Spleen (tissue), 11 donors: ENCODE measurements around the gene YEATS2. TPM values are rescaled to one million over a fixed set of nuclear protein-coding genes. Genes with fewer than 3 reads are reported as not detected.

Experiments
- DNase-seq: peaks from one replicate; pipeline ENCODE4 v3.0.0-alpha.2; 2020
- H3K27ac ChIP-seq, 8 donors: fragments of 200-600 bp; sonication (generic) in 7 of 8; 1 replicate in 4 of 8; 2 replicates in 4 of 8; pipeline versions ENCODE4 v1.5.0 to v1.8.0; 2016 to 2021; ENCODE audit warnings: inconsistent platforms in 4 of 8, mild to moderate bottlenecking in 4 of 8, moderate library complexity in 1 of 8
- H3K27me3 ChIP-seq, 7 donors: fragments of 200-600 bp; sonication (generic) in 6 of 7; replicated peaks in 1 of 7; 1 replicate in 4 of 7; 2 replicates in 3 of 7; pipeline versions ENCODE4 v1.5.0 to v1.8.0; 2016 to 2021; ENCODE audit warnings: inconsistent platforms in 3 of 7, mild to moderate bottlenecking in 1 of 7
- H3K36me3 ChIP-seq, 6 donors: fragments of 200-600 bp; sonication (generic) in 5 of 6; 1 replicate in 4 of 6; 2 replicates in 2 of 6; pipeline versions ENCODE4 v1.5.0 to v1.8.0; 2016 to 2021; ENCODE audit warnings: inconsistent platforms in 2 of 6
- H3K4me1 ChIP-seq, 6 donors: fragments of 200-600 bp; sonication (generic) in 5 of 6; 1 replicate in 3 of 6; 2 replicates in 3 of 6; pipeline versions ENCODE4 v1.5.0 to v1.8.0; 2016 to 2021; ENCODE audit warnings: inconsistent platforms in 3 of 6
- H3K4me3 ChIP-seq, 8 donors: fragments of 200-600 bp; sonication (generic) in 7 of 8; 1 replicate in 4 of 8; 2 replicates in 4 of 8; pipeline versions ENCODE4 v1.5.0 to v1.8.0; 2016 to 2021; ENCODE audit warnings: inconsistent platforms in 4 of 8, mild to moderate bottlenecking in 4 of 8, moderate library complexity in 2 of 8
- H3K9me3 ChIP-seq, 8 donors: fragments of 200-600 bp; sonication (generic) in 7 of 8; 1 replicate in 4 of 8; 2 replicates in 4 of 8; pipeline versions ENCODE4 v1.5.0 to v1.8.0; 2016 to 2021; ENCODE audit warnings: inconsistent platforms in 4 of 8
- CTCF ChIP-seq, 11 experiments: fragments of 200-600 bp in 7 of 11; fragments of 450-650 bp in 4 of 11; sonication (generic) in 4 of 11; IDR thresholded peaks in 8 of 11; conservative IDR thresholded peaks in 3 of 11; 1 replicate in 7 of 11; 2 replicates in 4 of 11; pipeline versions ENCODE4 v1.4.0 to v1.8.0; 2016 to 2021; ENCODE audit warnings: antibody characterized with exemption in 11 of 11, inconsistent platforms in 4 of 11, mild to moderate bottlenecking in 1 of 11
- POLR2A ChIP-seq, 3 donors: fragments of 450-650 bp; IDR thresholded peaks; one replicate each; pipeline ENCODE4 v1.5.1; 2017; ENCODE audit warnings: antibody characterized with exemption in 3 of 3, mild to moderate bottlenecking in 1 of 3
- POLR2AphosphoS5 ChIP-seq, 3 donors: sonication (generic); formaldehyde crosslinking; IDR thresholded peaks; one replicate each; pipeline ENCODE4 v1.5.1; 2017; ENCODE audit warnings: antibody characterized with exemption in 3 of 3
- WGBS, 5 donors: extraction: QIAGEN DNeasy Blood & Tissue Kit in 3 of 5; methylation state at CpG; one replicate each; pipeline versions ENCODE4 v1.1.5 to v1.1.7; 2013 to 2018; 5-methylcytosine and 5-hydroxymethylcytosine counted together
- intact Hi-C: fragments of 100-400 bp; cut with DNase I; formaldehyde crosslinking; loops from one replicate; pipeline ENCODE4 v1.15.0; 2023; ENCODE audit warnings: low total_unique reads
- polyA plus RNA-seq, 3 donors: library from polyadenylated mRNA; stranded (reverse); fragments of 200-250 nt; gene quantifications; one replicate each; pipeline ENCODE4 v1.2.1, GENCODE V29; 2013
- total RNA-seq, 7 donors: library from RNA; depleted of rRNA in 3 of 7; stranded (reverse); fragments of >200 nt in 3 of 7; fragmentation: NEBNext Ultra II Directional in 4 of 7; extraction: Animal tissue kit (Norgen Biotek cat#: 25700) in 4 of 7; gene quantifications; one replicate each; pipeline versions ENCODE4 v1.1.0 to v1.2.1, GENCODE V29; 2016 to 2021
- donor health status: healthy with polysubstance abuse.
- donor health status: DM: no; HTN: no; CAD: no; lungs with moderate emphysema.
- donor health status: DM: no; HTN: no; CAD: no.
- donor health status: Bipolar disorder and iron deficiency.
- donor health status: healthy.
- donor health status: DM: no; HTN: no; CAD: no.
- donor health status: DM: yes; HTN: yes; CAD: no.

The YEATS2 gene
- total and polyA plus RNA-seq, 10 donors: 4.6 to 33.5 (median 24.9) TPM

- peak; percentile 71 for DNase-seq
- no peaks in the 10 kb centered on the region for H3K4me1 ChIP-seq
- intact Hi-C loops: no loop called here
- peaks cover 0 to 44% (median 6%) of the 10 kb centered on the region in 6 donors for H3K36me3 ChIP-seq
- peak in 1 of 3 donors; percentile 24 for TF ChIP-seq POLR2AphosphoS5 (IDR thresholded peaks at IDR 0.05)
- no peak for TF ChIP-seq CTCF (IDR thresholded peaks at IDR 0.05 in 8 of 11, conservative IDR thresholded peaks at IDR 0.05 in 3 of 11)
- TF ChIP-seq POLR2A (IDR thresholded peaks at IDR 0.05): no peak
- WGBS, 5 donors: 87 to 94% (median 91%) methylated on average over 11 to 20 of the region's 20 CpGs
- H3K27ac ChIP-seq: no peak overlapping the region
- no peak overlapping the region for H3K4me3 ChIP-seq
- H3K9me3 ChIP-seq: no peaks in the 10 kb centered on the region
- H3K27me3 ChIP-seq: no peaks in the 10 kb centered on the region
Observed at GRCh38 chr3:183816681-183817510, 119.3 kb downstream of the YEATS2 start.

GRCh38 chr3:183817639-183818038 lies 120.0 kb downstream of the YEATS2 start:
- Histone ChIP-seq H3K36me3 (peaks cover 0 to 37% (median 4%) of the 10 kb centered on the region in 6 donors), H3K27ac (no peak overlapping the region), H3K9me3 (no peaks in the 10 kb centered on the region), H3K4me3 (no peak overlapping the region), H3K4me1 (no peaks in the 10 kb centered on the region), H3K27me3 (no peaks in the 10 kb centered on the region)
- TF ChIP-seq POLR2A (IDR thresholded peaks at IDR 0.05) (no peak), POLR2AphosphoS5 (IDR thresholded peaks at IDR 0.05) (no peak), CTCF (IDR thresholded peaks at IDR 0.05 in 8 of 11, conservative IDR thresholded peaks at IDR 0.05 in 3 of 11) (no peak)
- DNase-seq: peak; percentile 43
- 89 to 96% (median 93%) methylated on average over 9 of the region's 9 CpGs for WGBS, 5 donors
- intact Hi-C loops: no loop called here

GRCh38 chr3:183818041-183818620 lies 120.5 kb downstream of the YEATS2 start:
- H3K27me3 ChIP-seq: no peaks in the 10 kb centered on the region
- peak; percentile 69 for DNase-seq
- no peak overlapping the region for H3K27ac ChIP-seq
- intact Hi-C loops: no loop called here
- WGBS, 5 donors: 66 to 90% (median 84%) methylated on average over 9 to 14 of the region's 14 CpGs
- no peak overlapping the region for H3K4me3 ChIP-seq
- no peak for TF ChIP-seq POLR2AphosphoS5 (IDR thresholded peaks at IDR 0.05)
- no peak for TF ChIP-seq POLR2A (IDR thresholded peaks at IDR 0.05)
- TF ChIP-seq CTCF (IDR thresholded peaks at IDR 0.05 in 8 of 11, conservative IDR thresholded peaks at IDR 0.05 in 3 of 11): no peak
- H3K4me1 ChIP-seq: no peaks in the 10 kb centered on the region
- no peaks in the 10 kb centered on the region for H3K9me3 ChIP-seq
- H3K36me3 ChIP-seq: peaks cover 0 to 32% (median 4%) of the 10 kb centered on the region in 6 donors
